ENCODE measurements around the gene CEMIP2.

GRCh38 chr9:71816916-71817451, 48.7 kb upstream of the CEMIP2 start:
- TF ChIP-seq, protein P1, sequence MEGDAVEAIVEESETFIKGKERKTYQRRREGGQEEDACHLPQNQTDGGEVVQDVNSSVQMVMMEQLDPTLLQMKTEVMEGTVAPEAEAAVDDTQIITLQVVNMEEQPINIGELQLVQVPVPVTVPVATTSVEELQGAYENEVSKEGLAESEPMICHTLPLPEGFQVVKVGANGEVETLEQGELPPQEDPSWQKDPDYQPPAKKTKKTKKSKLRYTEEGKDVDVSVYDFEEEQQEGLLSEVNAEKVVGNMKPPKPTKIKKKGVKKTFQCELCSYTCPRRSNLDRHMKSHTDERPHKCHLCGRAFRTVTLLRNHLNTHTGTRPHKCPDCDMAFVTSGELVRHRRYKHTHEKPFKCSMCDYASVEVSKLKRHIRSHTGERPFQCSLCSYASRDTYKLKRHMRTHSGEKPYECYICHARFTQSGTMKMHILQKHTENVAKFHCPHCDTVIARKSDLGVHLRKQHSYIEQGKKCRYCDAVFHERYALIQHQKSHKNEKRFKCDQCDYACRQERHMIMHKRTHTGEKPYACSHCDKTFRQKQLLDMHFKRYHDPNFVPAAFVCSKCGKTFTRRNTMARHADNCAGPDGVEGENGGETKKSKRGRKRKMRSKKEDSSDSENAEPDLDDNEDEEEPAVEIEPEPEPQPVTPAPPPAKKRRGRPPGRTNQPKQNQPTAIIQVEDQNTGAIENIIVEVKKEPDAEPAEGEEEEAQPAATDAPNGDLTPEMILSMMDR (conservative IDR thresholded peaks at IDR 0.05): no peak
- TF ChIP-seq ZFX (IDR thresholded peaks at IDR 0.05): no peak

All from C4-2B (cell line).